SKM-1 (cell line): Measurements from ENCODE around the gene IL3.
"Not testable (repeated sequence)": the region's sequence is repeated elsewhere in the genome, so short reads cannot be mapped to it uniquely, and the experiment has no call there.

ENCODE experiments used
- DNase-seq: peaks from one replicate; lab custom pipeline; 2025; ENCODE audit not compliant: unreplicated experiment; lab: John Stamatoyannopoulos, UW

The IL3 gene

GRCh38 chr5:132093271-132093670 lies 32.8 kb downstream of the IL3 start:
- no peak for DNase-seq

GRCh38 chr5:132094393-132095076 lies 34.1 kb downstream of the IL3 start:
- no peak for DNase-seq

GRCh38 chr5:132095077-132095410 lies 34.6 kb downstream of the IL3 start:
- DNase-seq = no peak

- no peak for DNase-seq
Measured at GRCh38 chr5:132095424-132095972, 35.0 kb downstream of the IL3 start.

GRCh38 chr5:132096904-132097303 lies 36.4 kb downstream of the IL3 start:
- DNase-seq = no peak

GRCh38 chr5:132098151-132098594 lies 37.7 kb downstream of the IL3 start:
- DNase-seq = no peak

- DNase-seq = no peak
Measured at GRCh38 chr5:132098621-132099020, 38.2 kb downstream of the IL3 start.

GRCh38 chr5:132099076-132099748 lies 38.8 kb downstream of the IL3 start:
- DNase-seq = no peak

- no peak for DNase-seq
Measured at GRCh38 chr5:132099905-132100304, 39.5 kb downstream of the IL3 start.

GRCh38 chr5:132100672-132101261 lies 40.3 kb downstream of the IL3 start:
- no peak for DNase-seq

GRCh38 chr5:132101385-132101880 lies 41.0 kb downstream of the IL3 start:
- no peak for DNase-seq

- no peak for DNase-seq
Measured at GRCh38 chr5:132102101-132102701, 41.7 kb downstream of the IL3 start.

- DNase-seq = no peak
Measured at GRCh38 chr5:132102944-132103331, 42.5 kb downstream of the IL3 start.

- no peak for DNase-seq
Measured at GRCh38 chr5:132103332-132103951, 43.0 kb downstream of the IL3 start.

- DNase-seq = no peak
Measured at GRCh38 chr5:132103969-132104391, 43.5 kb downstream of the IL3 start.

- no peak for DNase-seq
Measured at GRCh38 chr5:132104556-132104955, 44.1 kb downstream of the IL3 start.

- DNase-seq = no peak
Measured at GRCh38 chr5:132105688-132106087, 45.2 kb downstream of the IL3 start.

GRCh38 chr5:132108495-132108894 lies 48.0 kb downstream of the IL3 start:
- not testable (repeated sequence) for DNase-seq

- not testable (repeated sequence) for DNase-seq
Measured at GRCh38 chr5:132108957-132109356, 48.5 kb downstream of the IL3 start.

- DNase-seq = no peak
Measured at GRCh38 chr5:132109494-132110053, 49.1 kb downstream of the IL3 start.

GRCh38 chr5:132110195-132110594 lies 49.7 kb downstream of the IL3 start:
- DNase-seq = no peak
